Mesothelial cell of epicardium (in vitro differentiated cells): Measurements from ENCODE around the gene SPDYC. TPM values are rescaled to one million over a fixed set of nuclear protein-coding genes. Genes with fewer than 3 reads are reported as not detected.

Experiments
- DNase-seq, 2 experiments: peaks; one replicate each; pipeline ENCODE4 v3.0.0; 2021; ENCODE audit warnings: low spot score in 2 of 2; ENCODE audit not compliant: unreplicated experiment in 2 of 2
- H3K27ac Mint-ChIP-seq: 2 replicates; pipeline ENCODE4 v1.8.0; 2021; ENCODE audit warnings: mixed read lengths
- H3K27me3 Mint-ChIP-seq: 2 replicates; pipeline ENCODE4 v1.8.0; 2021; ENCODE audit warnings: low read depth, mixed read lengths
- H3K36me3 Mint-ChIP-seq: 2 replicates; pipeline ENCODE4 v1.8.0; 2021; ENCODE audit warnings: mixed read lengths
- H3K4me1 Mint-ChIP-seq: 2 replicates; pipeline ENCODE4 v1.8.0; 2021; ENCODE audit warnings: mixed read lengths
- H3K4me3 Mint-ChIP-seq: 2 replicates; pipeline ENCODE4 v1.8.0; 2021; ENCODE audit warnings: mild to moderate bottlenecking, moderate library complexity, mixed read lengths
- H3K9me3 Mint-ChIP-seq: 2 replicates; pipeline ENCODE4 v1.8.0; 2021; ENCODE audit warnings: mixed read lengths
- CTCF ChIP-seq: fragments of 200-600 bp; sonication (generic); IDR thresholded peaks from one replicate; pipeline ENCODE4 v1.5.0; 2021; ENCODE audit warnings: antibody characterized with exemption; ENCODE audit not compliant: unreplicated experiment
- total RNA-seq: library from RNA; stranded (reverse); gene quantifications from 3 replicates; pipeline ENCODE4 v1.2.1, GENCODE V29; 2021

SPDYC gene
- total RNA-seq, 1 donor from 2014 or later, result not detected

GRCh38 chr11:65214212-65214845 lies 44.3 kb downstream of the SPDYC start:
- no peaks in the 10 kb centered on the region for H3K9me3 Mint-ChIP-seq
- no peak overlapping the region for H3K27ac Mint-ChIP-seq
- no peaks in the 10 kb centered on the region for H3K27me3 Mint-ChIP-seq
- peaks cover 7% of the 10 kb centered on the region for H3K4me1 Mint-ChIP-seq
- TF ChIP-seq CTCF, result no peak
- no peak for DNase-seq
- H3K4me3 Mint-ChIP-seq, result no peak overlapping the region
- peaks cover 5% of the 10 kb centered on the region for H3K36me3 Mint-ChIP-seq

GRCh38 chr11:65215441-65216076 lies 45.5 kb downstream of the SPDYC start:
- no peak for TF ChIP-seq CTCF
- no peaks in the 10 kb centered on the region for H3K9me3 Mint-ChIP-seq
- H3K4me1 Mint-ChIP-seq, result peaks cover 19% of the 10 kb centered on the region
- no peaks in the 10 kb centered on the region for H3K27me3 Mint-ChIP-seq
- no peak overlapping the region for H3K4me3 Mint-ChIP-seq
- no peak for DNase-seq
- peaks cover 1% of the 10 kb centered on the region for H3K36me3 Mint-ChIP-seq
- no peak overlapping the region for H3K27ac Mint-ChIP-seq

GRCh38 chr11:65216830-65217229 lies 46.8 kb downstream of the SPDYC start:
- DNase-seq, result no peak
- TF ChIP-seq CTCF, result no peak
- Mint-ChIP-seq H3K36me3 (no peaks in the 10 kb centered on the region), H3K4me1 (peaks cover 21% of the 10 kb centered on the region), H3K27me3 (no peaks in the 10 kb centered on the region), H3K27ac (no peak overlapping the region), H3K9me3 (no peaks in the 10 kb centered on the region), H3K4me3 (no peak overlapping the region)

- no peak overlapping the region for H3K27ac Mint-ChIP-seq
- H3K4me3 Mint-ChIP-seq, result no peak overlapping the region
- DNase-seq, result no peak
- H3K36me3 Mint-ChIP-seq, result no peaks in the 10 kb centered on the region
- no peak for TF ChIP-seq CTCF
- no peaks in the 10 kb centered on the region for H3K9me3 Mint-ChIP-seq
- H3K27me3 Mint-ChIP-seq, result no peaks in the 10 kb centered on the region
- peaks cover 21% of the 10 kb centered on the region for H3K4me1 Mint-ChIP-seq
These were observed 47.7 kb downstream of the SPDYC start for GRCh38 chr11:65217441-65218423.

GRCh38 chr11:65218446-65218845 lies 48.4 kb downstream of the SPDYC start:
- no peak for TF ChIP-seq CTCF
- no peaks in the 10 kb centered on the region for H3K27me3 Mint-ChIP-seq
- no peak overlapping the region for H3K27ac Mint-ChIP-seq
- no peak overlapping the region for H3K4me3 Mint-ChIP-seq
- H3K9me3 Mint-ChIP-seq, result no peaks in the 10 kb centered on the region
- no peaks in the 10 kb centered on the region for H3K36me3 Mint-ChIP-seq
- H3K4me1 Mint-ChIP-seq, result peaks cover 18% of the 10 kb centered on the region
- no peak for DNase-seq
